HEK293T (cell line): ENCODE data around the gene RNF13.

Experiments
- CTCF ChIA-PET: fragments of 350-600 bp; formaldehyde crosslinking; extraction: SDS; loops from one replicate; lab custom pipeline; 2021; ENCODE audit warnings: antibody characterized with exemption, inconsistent platforms; lab: Yijun Ruan, JAX
- POLR2A ChIA-PET: fragments of 350-600 bp; formaldehyde crosslinking; extraction: SDS; loops from one replicate; lab custom pipeline; 2020; ENCODE audit warnings: antibody characterized with exemption, inconsistent platforms; lab: Yijun Ruan, JAX
- DNase-seq: peaks from one replicate; pipeline ENCODE4 v3.0.0; 2012; ENCODE audit warnings: mixed read lengths; ENCODE audit errors: extremely low spot score
- ARNT ChIP-seq: fragments of 450-650 bp; IDR thresholded peaks from 2 replicates; pipeline ENCODE4 v1.6.1; 2017; ENCODE audit warnings: mild to moderate bottlenecking
- BHLHE40 ChIP-seq: fragments of 450-650 bp; IDR thresholded peaks from 2 replicates; pipeline ENCODE4 v1.6.1; 2016; ENCODE audit warnings: mild to moderate bottlenecking, moderate library complexity, borderline replicate concordance
- CTBP1 ChIP-seq: fragments of 450-650 bp; IDR thresholded peaks from 2 replicates; pipeline ENCODE4 v1.6.1; 2016; ENCODE audit warnings: borderline replicate concordance
- ELF4 ChIP-seq: fragments of 450-650 bp; IDR thresholded peaks from 2 replicates; pipeline ENCODE4 v1.6.1; 2017; ENCODE audit warnings: antibody characterized with exemption
- FOXA1 ChIP-seq: fragments of 450-650 bp; IDR thresholded peaks from 2 replicates; pipeline ENCODE4 v1.6.1; 2016; ENCODE audit warnings: mild to moderate bottlenecking
- FOXK2 ChIP-seq: fragments of 450-650 bp; IDR thresholded peaks from 2 replicates; pipeline ENCODE4 v1.6.1; 2016; ENCODE audit warnings: mild to moderate bottlenecking
- FOXM1 ChIP-seq: fragments of 450-650 bp; IDR thresholded peaks from 2 replicates; pipeline ENCODE4 v1.6.1; 2017; ENCODE audit warnings: mild to moderate bottlenecking, borderline replicate concordance
- HDGF ChIP-seq: fragments of 450-650 bp; IDR thresholded peaks from 2 replicates; pipeline ENCODE4 v1.6.1; 2017; ENCODE audit warnings: antibody characterized with exemption, borderline replicate concordance
- L3MBTL2 ChIP-seq: fragments of 450-650 bp; conservative IDR thresholded peaks from 2 replicates; pipeline ENCODE4 v1.6.1; 2016; ENCODE audit warnings: mild to moderate bottlenecking
- LEF1 ChIP-seq: fragments of 450-650 bp; IDR thresholded peaks from 2 replicates; pipeline ENCODE4 v1.6.1; 2017; ENCODE audit warnings: mild to moderate bottlenecking, borderline replicate concordance
- NFRKB ChIP-seq: fragments of 450-650 bp; IDR thresholded peaks from 2 replicates; pipeline ENCODE4 v1.6.1; 2016; ENCODE audit warnings: mild to moderate bottlenecking, moderate library complexity
- SP1 ChIP-seq: fragments of 450-650 bp; IDR thresholded peaks from 2 replicates; pipeline ENCODE4 v1.6.1; 2017
- SUZ12 ChIP-seq: fragments of 450-650 bp; IDR thresholded peaks from 2 replicates; pipeline ENCODE4 v1.6.1; 2016; ENCODE audit warnings: mild to moderate bottlenecking
- TARDBP ChIP-seq: fragments of 450-650 bp; IDR thresholded peaks from 2 replicates; pipeline ENCODE4 v1.6.1; 2016
- ZNF384 ChIP-seq: fragments of 450-650 bp; IDR thresholded peaks from 2 replicates; pipeline ENCODE4 v1.6.1; 2016
- TF ChIP-seq, protein P1 (sequence below): fragments of 450-650 bp; IDR thresholded peaks from 2 replicates; pipeline ENCODE4 v1.6.1; 2016

RNF13 gene

DNA sequence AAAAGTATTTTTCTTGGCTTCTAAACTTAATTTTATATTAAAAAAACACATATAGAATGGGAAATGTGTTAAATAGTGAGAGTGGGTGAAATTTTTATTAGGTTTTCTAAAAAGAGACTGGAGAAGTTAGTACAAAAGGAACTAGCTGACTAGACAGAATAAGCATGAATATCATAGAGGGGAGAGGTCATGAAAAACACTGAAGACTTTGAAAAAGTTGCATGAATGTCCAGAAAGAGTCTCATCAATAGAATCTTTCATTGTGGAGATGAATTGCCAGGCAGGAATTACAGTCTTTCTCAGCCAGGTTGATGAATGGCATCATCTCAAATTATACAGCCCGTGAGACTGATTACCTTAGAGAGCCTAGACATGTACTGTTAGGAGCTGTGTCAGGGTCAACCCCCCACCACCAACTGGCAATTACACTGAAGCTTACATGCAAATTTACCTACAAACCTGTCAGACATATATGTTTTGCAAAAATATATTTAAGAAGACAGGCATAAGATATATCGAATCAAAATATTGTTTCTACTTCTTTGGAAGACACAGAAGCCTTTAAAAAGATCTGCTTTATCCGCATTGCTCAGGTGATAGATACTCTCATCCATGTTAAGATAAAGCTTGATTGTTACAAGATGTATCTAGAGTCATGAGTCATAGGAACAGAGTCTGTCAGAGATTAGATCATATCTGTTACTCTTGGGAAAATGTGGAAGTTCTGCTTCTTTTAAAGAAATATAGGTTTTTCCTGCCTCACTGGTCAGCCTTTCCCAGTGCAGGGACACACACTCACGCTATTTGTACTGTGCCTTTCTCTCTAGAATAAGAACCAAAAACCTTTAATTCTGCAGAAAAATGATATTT is 192.5 kb downstream of the RNF13 start:
- TF ChIP-seq L3MBTL2: no peak
- POLR2A ChIA-PET: no interaction called here
- CTCF ChIA-PET: interaction anchor here (0.8 kb wide), 1 partner anchor 215 kb away, joined by 3 read pairs; no protein-coding TSS in a partner anchor
- DNase-seq: no peak

DNA sequence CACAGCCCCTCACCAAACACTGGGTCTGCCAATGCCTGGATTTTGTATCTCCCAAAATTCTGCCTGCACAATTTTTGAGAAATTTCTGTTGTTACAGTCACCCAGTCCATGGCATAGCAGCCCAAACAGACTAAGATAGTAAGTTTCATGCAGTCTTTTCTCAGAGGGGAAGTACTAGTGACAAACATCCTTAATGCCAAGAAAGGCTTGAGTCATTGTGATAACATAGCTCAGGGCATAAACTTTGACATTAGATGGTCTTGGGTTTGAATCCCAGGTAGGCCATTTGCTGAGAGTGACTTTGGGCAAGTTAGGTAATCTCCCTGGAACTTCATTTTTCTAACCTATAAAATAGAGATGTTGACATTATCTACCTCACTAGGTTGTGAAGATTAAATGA is 193.8 kb downstream of the RNF13 start:
- ChIA-PET CTCF (no interaction called here), POLR2A (no interaction called here)
- TF ChIP-seq BHLHE40 (no peak), FOXK2 (no peak), HDGF (no peak), LEF1 (no peak), FOXM1 (no peak), ARNT (no peak), FOXA1 (no peak), ELF4 (no peak), NFRKB (no peak), SUZ12 (no peak), SP1 (no peak), L3MBTL2 (no peak), ZNF384 (no peak), CTBP1 (no peak), TARDBP (no peak)
- TF ChIP-seq, protein P1, sequence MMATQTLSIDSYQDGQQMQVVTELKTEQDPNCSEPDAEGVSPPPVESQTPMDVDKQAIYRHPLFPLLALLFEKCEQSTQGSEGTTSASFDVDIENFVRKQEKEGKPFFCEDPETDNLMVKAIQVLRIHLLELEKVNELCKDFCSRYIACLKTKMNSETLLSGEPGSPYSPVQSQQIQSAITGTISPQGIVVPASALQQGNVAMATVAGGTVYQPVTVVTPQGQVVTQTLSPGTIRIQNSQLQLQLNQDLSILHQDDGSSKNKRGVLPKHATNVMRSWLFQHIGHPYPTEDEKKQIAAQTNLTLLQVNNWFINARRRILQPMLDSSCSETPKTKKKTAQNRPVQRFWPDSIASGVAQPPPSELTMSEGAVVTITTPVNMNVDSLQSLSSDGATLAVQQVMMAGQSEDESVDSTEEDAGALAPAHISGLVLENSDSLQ: no peak
- DNase-seq: no peak
